ENCODE results near the gene NECAP2.

The NECAP2 gene, protein sequence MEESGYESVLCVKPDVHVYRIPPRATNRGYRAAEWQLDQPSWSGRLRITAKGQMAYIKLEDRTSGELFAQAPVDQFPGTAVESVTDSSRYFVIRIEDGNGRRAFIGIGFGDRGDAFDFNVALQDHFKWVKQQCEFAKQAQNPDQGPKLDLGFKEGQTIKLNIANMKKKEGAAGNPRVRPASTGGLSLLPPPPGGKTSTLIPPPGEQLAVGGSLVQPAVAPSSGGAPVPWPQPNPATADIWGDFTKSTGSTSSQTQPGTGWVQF

DNA sequence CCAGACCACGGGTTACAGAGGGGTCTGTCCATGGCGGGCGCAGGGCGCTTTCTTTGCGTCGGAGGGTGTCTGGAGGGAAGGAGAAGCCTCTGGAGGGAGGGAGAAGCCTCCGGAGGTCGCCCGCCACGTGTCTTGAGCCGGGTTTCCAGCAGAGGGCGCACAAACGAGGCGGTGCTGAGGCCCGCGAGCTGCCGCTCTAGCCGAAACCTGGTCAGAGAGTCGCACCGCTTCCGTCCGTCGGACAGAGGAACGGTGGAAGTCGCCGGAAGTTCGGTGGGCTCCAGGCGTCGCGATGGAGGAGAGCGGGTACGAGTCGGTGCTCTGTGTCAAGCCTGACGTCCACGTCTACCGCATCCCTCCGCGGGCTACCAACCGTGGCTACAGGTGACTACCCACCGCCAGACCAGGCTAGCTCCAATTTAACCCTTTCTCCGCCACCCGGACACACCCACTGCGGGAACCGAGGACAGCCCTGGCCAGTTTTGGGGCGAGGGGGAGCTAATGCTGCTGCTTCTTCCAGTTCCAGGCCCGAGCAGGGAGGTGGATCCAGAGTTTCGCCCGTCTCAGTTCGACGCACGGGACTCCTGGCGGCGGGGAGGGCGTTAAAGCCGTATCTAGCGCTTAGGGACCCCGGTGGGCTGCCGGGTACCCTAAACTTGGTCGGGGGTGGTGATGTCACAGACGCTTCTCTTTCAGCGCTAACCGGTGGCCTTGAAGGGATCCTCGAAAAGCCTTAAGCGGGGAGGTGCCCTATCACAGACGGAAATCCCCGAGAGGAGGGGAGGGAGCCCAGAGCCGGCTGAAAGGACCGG lies at the start of gene NECAP2:
Gene NECAP2, plus strand, starts transcription at position 255 of the 812 bp plus-strand sequence. Its CDS starts 38 bp downstream, at position 293.
- DNase-seq: peak; percentile 92 to 95

DNA sequence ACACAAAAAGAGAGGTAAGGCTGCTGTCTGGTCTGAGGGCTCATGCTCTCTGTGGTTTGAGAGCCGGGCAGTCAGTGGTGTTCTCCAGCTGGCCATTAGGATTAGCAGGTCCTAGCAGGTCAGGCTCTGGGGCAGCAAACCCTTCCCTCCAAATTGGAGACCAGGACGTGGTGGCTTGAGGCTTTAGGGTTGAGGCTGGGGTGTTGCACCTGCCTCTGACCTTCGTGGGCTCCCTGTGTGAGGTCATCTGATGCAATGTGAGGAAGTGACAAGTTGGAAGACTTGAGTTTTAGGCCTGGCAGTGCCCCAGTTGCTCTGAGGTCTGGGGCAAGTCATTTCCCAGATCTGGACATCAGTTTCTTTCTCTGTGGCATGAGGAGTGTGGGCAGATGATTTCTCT lies 49.1 kb upstream of the NECAP2 start:
- no peak for DNase-seq

DNA sequence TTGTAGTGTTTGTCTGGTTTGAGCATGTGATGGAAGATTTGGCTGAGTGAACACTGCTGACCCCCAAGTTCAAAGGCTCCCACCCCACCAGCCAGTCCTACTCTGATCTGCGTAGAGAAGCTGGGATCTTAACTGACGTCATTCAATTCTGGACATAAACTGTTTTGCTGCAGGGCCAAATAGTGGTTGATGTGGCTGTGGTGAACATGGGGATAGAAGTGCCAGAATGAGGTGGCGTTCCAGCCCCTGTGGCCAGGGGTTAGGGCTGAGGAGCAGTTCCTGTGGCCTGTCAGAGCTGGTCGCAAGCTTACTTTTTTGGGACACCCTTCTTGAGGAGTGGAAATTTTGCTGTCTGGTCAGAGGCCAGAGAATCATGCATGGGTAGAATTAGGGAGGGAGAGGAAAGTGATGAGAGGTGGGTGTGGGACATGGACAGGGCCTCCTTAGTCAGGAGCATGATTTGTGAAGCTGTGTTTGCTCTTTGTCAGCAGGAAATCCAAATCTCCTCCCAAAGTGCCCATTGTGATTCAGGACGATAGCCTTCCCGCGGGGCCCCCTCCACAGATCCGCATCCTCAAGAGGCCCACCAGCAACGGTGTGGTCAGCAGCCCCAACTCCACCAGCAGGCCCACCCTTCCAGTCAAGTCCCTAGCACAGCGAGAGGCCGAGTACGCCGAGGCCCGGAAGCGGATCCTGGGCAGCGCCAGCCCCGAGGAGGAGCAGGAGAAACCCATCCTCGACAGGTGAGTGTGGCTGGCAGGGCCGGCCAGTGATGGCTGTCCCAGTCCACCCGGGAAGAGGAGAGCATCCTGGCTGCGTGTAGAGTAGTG lies 47.6 kb upstream of the NECAP2 start:
- DNase-seq: no peak

DNA sequence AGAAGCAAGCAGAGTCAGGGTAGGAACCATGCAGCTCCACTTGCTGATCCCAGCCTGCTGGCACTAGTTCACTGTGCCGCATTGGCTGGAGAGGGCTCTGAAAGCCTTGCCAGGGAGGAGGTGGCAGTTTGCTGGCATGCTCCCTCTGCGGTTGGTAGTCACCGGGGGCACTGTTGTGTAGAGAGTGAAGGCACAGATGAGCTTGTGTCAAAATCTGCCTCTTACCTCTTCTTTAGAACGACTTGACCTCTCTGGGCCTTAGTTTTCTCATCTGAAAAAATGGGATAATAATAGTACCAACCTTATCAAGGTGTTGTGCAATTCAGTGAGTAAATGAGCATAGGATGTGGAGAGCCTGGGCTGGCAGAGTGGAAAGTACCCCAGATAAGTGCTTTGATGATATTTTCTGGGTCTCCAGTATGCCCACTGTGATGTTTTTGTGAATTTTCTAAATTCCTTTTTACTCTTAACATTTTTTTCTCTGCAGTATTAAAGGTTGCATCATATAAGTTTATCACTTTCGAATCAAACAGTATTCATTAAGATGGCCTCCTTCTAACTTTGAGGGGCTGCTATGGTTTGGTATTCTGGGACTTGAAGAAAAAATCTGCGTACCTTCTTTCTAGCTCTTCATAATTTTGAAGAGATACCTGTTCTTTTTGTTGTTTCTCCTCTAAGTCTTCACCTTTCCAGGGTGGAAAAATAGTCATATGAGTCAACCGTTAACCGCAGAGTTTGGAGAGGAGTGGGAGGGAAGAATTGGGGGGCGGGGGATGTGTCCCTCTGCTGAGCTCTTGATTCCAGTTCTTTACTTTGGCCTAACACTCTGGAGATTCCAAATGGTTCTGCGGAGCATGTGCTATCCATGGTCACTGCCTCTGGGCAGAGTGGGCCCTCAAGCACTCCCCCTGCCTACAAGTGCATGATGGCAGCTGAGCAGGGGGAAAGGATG lies 46.7 kb upstream of the NECAP2 start:
- no peak for DNase-seq

DNA sequence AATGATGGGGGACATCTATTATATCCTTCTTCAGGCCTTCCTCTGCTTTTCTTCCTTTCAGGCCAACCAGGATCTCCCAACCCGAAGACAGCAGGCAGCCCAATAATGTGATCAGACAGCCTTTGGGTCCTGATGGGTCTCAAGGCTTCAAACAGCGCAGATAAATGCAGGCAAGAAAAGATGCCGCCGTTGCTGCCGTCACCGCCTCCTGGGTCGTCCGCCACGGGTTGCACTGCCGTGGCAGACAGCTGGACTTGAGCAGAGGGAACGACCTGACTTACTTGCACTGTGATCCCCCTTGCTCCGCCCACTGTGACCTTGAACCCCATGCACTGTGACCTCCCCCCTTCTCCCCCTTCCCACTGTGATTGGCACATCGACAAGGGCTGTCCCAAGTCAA lies 45.5 kb upstream of the NECAP2 start:
- DNase-seq: no peak

DNA sequence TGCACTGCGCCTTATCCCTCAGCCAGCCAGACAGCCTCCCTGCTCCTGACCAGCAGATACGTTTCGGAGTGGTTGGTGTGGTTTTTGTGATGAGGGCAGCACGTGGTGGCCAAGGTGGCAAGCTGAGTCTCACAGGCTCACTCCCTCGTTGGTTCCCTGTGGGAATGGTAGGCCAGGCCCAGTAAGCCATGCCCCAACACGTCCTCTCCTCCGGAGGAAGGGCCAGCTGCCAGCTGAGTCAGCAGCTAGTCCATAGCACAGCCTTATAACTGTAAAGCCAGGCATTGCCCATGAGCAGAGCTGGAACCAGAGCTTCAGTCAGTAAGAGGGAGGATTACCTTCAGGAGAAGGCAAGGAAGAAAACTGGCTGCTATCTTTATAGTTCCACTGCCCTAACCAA lies 43.9 kb upstream of the NECAP2 start:
- DNase-seq: no peak

DNA sequence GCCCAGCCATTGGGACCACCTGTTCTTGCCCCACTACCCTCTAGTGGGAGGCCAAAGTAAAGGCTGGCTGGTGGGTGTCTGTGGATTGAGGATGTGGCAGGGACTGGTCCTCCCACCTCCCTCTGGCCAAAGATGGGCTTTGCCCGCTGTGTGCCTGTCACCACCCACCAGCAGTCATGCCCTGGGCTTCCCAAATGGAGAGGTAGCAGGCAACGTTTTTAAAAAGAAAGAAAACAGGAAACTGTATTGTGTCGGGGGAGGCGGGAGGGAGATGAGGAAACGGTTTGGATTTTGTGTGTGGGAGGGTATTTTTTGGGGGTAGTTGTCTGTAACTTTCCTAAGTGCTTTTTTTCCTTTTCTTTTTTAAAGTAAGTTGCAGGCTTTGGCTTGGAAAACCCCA lies 43.4 kb upstream of the NECAP2 start:
- DNase-seq: no peak

DNA sequence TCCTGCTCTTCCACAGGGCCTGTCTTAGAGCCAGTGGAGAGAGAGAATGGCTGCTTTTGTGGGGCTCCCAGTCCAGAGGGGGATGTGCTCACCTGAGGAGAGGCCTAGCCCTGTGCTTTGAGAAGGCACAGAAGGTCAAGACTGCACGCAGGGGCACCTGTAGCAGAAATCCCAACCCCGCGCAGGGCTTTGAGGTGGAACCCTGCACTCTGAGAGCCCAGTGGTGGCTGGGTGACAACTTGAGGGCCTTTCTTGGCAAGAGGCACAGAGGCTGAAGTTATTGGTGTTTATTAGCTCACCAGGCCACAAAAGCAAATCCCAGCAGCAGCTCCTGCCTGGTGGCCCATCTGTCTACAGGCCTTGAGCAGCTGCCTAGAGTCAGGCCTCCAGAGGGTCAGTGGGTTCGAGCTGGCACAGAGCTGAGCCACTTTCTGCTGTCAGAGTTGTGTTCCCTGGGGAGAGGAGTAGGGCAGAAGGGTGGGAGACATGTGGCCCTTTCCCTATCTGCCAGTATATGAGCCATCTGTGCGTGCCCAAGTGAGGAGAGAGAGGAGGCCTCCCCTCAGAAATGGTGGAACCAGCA lies 42.1 kb upstream of the NECAP2 start:
- no peak for DNase-seq

DNA sequence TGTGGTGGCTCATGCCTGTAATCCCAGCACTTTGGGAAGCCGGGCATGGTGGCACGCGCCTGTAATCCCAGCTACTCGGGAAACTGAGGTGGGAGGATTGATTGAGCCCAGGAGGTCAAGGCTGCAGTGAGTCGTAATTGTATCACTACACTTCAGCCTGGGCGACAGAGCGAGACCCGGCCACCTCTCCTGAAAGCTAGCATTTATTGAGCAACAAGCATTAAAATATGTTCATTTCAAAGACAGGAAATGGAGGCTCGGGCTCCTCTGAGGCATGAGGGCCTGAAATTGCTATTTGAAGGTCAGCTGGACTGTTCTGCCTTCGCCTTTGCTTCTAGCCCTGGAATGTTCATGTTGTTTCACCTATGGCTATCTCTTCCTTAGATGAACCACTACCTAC lies 37.8 kb upstream of the NECAP2 start:
- DNase-seq: no peak

DNA sequence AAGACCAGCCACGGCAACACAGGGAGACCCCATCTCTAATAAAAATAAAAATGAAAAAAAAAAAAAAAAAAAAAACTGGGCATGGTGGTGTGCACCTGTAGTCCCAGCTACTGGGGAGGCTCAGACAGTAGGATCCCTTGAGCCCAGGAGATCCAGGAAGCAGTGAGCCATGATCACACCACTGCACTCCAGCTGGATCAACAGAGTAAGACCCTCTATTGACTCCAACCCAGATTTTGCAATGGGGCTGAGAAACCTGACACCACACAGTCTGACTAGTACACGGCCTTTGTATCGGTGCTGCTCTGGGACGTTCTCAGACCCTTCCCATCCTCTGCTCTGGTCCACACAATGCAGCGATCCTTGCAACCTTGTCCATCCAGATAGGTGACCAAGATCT lies 35.1 kb upstream of the NECAP2 start:
- DNase-seq: no peak

DNA sequence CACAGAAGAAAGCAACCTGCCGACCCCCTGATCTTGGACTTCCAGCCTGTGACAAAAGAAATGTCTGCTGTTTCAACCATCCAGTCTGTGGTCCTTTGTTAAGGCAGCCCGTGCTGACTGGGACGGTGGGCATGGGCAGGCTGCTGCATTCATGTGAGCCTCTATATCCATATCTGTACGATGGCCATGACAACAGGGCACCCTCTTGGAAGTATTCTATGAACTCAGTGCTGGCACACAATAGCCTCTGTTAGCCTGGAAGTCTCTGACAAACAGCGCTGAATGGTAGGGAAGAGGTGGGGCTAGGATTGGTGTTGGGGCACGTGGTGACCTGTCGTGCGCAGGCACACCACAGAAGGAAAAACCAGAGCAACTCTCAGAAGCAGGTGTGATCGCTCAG lies 33.7 kb upstream of the NECAP2 start:
- no peak for DNase-seq

DNA sequence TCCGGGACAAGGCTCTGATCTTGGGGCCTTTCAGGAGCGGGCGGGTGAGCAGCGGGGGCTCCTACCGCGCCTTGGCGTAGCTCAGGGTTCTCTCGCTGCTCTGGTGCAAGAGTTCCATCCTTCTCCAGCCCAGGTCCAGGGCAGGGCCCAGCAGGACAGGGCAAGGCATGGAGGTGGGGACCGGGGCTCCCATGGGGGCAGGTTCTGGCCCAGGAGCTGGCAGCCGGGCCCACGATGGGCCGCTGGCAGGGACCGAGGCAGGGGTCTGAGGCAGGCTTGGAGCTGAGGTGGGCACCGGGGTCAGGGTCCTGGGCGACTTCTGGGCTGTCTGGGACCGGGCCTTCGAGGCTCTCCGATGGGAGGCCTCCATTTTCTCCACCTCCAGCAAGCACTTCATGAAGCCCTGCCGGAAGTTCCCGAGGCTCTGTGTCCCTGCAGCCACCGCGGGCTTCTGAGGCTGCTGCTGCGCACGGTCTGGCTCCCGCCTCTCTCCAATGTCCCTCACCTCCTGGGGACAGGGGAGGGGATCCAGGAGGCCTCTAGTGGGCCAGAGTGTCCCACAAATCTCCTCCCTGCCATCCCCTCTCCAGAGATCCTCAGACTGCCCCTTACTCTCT lies 30.9 kb upstream of the NECAP2 start:
- DNase-seq: no peak

DNA sequence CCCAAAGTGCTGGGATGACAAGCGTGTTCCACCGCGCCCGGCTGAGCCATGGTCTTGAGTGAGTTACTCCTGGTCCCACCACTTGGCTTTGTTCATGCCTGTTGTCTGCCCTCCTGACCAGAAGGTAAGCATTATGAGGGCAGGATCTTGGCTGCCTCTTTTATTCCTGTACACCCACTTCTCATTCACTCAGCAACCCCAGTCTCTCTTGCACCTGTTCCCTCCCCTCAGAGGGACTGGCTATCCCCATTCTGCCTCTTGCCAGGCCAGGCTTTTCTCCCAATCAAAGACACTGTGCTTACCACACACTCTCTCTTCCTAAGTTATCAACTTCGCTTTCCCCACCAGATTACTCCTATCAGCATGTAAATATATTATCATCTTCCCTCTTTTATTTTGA lies 29.7 kb upstream of the NECAP2 start:
- DNase-seq: no peak

DNA sequence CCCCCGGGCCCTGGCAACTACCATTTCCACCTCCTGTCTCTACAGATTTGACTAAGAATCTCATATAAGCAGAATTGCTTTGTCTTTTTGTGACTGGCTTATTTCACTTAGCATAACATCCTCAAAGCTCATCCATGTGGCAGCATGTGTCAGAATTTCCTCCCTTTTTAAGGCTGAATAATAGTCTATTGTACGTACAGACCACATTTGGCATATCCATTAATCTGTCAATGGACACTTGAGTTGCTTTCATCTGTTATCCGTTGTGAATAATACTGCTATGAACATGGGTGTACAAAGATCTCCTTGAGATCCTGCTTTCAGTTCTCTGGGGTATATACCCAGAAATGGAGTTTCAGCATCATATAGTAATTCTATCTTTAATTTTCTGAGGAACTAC lies 27.3 kb upstream of the NECAP2 start:
- DNase-seq: no peak

DNA sequence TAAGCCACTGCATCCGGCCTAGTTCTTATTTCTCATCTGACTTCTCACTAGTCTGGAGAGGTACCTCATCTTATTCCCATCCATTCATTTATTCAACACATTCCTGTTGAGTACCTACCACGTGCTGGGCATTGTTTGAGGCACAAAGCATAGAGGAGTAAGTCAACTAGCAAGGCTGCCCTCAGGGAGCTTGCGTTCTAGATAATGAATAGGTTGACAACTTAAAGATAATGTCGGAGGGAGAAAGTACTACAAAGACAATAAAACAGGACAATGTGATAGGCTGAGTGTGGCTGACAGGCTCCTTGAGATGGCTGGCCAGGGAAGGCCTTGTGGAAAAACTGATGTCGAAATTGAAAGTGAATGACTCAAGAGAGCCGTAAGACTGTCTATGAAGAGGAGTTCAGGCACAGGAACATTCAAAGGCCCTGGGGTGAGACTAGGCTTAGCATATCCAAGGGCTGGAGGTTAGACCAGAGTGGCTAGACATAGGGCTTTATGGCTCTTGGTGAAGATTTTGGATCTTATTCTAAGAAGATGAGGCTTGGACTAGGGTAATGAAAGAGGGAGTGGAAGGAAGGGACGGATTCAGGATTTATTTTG lies 21.6 kb upstream of the NECAP2 start:
- no peak for DNase-seq

DNA sequence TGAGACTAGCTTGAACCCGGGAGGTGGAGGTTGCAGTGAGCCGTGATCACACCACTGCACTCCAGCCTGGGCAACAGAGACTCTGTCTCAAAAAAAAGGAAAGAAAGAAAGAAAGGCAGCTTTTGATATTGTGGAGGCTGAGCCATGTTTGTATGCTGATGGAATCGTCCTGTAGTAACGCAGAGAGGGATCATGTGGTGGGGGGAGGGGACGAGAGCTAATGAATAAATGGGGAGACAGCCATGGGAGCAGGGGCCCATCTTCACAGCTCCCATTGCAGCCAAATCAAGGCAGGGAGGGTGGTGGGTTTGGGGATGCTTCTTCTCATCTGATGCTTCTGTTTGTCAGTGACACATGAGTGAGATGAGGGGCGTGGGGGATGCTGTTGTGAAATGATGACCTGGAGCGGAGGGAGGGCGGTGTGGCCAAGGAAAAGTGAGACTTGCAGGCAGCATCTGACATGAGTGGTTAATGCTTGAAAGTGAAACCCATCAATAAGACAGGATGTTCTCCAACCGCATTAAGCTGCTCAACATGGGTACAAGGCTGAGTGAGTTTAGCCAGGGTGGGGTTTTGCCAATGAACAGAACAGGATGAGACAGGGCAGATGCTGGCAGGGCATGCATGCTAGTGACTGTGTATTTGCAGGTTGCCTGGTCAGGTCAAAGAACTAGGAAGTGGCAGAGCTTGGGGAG lies 20.0 kb upstream of the NECAP2 start:
- no peak for DNase-seq

DNA sequence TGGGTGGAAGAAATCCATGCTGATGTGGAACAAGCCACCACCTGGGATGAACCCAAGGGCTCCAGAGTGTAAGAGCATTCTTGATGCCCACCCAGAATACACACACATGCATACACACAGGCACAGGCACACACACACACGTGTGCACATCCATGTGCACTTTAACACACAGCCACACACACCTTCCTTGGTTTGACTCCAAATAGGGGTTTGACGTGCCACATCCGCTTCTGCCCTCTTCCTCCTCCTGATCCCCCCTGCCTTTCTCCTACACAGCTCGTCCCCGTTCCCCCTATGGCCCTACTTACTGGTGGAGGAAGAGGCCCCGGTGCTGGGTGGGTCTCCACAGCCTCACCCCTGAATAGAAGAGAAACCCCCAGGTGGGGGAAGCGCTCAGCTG lies 19.3 kb upstream of the NECAP2 start:
- no peak for DNase-seq

DNA sequence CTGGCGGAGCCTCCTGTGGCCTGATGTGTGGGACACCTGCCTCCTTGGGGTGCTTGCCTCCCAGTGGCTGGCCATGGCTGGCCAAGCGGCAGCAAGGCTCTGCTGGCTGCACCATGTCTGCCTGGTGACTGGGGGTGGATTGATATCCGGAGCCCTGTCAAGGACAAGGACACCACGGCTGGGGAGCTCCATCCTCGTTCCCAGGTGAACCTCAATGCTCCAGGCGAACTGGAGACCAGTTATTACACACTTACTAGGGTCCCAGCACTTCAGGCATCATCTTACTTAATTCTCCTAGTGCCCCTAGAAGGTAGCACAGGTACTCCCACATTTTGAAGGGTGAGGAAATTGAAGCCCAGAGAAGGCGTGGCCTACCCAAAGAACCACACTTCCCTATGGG lies 18.5 kb upstream of the NECAP2 start:
- DNase-seq: no peak

DNA sequence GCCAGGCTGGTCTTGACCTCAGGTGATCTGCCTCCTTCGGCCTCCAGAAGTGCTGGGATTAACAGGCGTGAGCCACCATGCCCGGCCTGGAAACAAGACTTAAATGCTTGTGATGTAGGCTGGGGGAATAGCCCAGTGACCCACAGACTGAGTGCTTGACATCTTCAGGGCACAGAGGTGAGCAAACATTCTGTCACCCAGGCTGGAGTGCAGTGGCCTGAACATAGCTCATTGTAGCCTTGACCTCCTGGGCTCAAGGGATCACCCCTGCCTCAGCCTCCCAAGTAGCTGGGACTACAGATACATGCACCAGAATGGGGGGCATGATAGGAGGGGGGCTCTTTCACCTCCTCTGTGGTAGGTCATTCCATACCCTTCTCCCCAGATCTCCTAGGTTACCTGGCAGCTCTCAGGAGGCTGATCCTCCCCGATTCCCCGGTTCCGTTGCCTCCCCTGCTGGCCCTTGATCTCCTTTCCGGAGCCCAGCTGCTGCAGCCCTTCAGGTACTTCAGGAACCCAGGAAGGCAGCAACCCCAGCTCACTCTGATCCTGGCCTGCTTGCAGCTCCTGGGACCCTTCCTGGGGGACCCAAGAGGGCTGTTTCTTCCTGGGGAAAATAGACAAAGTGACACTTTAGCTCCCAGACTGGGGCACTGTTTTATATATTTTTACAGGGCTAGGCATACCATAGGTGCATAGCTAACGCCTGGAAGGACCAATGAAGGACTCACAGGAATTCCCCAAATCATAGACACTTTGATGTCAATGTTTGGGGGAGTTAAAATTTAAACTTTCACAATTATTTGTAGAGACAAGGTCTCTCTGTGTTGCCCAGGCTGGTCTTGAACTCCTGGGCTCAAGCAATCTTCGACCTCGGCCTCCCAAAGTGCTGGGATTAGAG lies 15.1 kb upstream of the NECAP2 start:
- DNase-seq: no peak

All from NCI-H2081 (cell line).